Erythroblast (primary cell): Measurements from ENCODE around the gene TTC33.

Experiments
- GATA1 ChIP-seq: IDR thresholded peaks from 2 replicates; pipeline ENCODE4 v1.6.1; 2011; ENCODE audit warnings: low read depth, mild to moderate bottlenecking, control low read depth, low read length, moderate library complexity
- POLR2A ChIP-seq: IDR thresholded peaks from 2 replicates; pipeline ENCODE4 v1.6.1; 2011; ENCODE audit warnings: mild to moderate bottlenecking, low read length

GRCh38 chr5:40651201-40651600 lies 104.6 kb downstream of the TTC33 start:
- TF ChIP-seq POLR2A (no peak), GATA1 (no peak)
